RWPE2 (cell line): ENCODE results near the gene ALDH1A3.
A peak's percentile ranks its signal among the peaks of the same experiment; 100 is the strongest.
"Not testable (repeated sequence)": the region's sequence is repeated elsewhere in the genome, so short reads cannot be mapped to it uniquely, and the experiment has no call there.

Source experiments
- ATAC-seq: fragments of 200-7000 bp; cut with Tn5 transposase; 3 replicates; pipeline ENCODE4 v1.9.1; 2021; ENCODE audit warnings: low read depth
- DNase-seq: peaks from one replicate; pipeline ENCODE4 v3.0.0-alpha.2; 2020; ENCODE audit warnings: low spot score
- H3K27ac ChIP-seq: fragments of 450-650 bp; 2 replicates; pipeline ENCODE4 v1.5.1; 2017; ENCODE audit warnings: mild to moderate bottlenecking; ENCODE audit not compliant: poor library complexity, severe bottlenecking
- H3K27me3 ChIP-seq: fragments of 250-450 bp; sonication (Bioruptor Pico); 2 replicates; pipeline ENCODE4 v1.5.1; 2021; ENCODE audit warnings: mild to moderate bottlenecking, moderate library complexity; ENCODE audit not compliant: insufficient read depth, poor library complexity, severe bottlenecking
- H3K36me3 ChIP-seq: fragments of 250-450 bp; sonication (Bioruptor Pico); 2 replicates; pipeline ENCODE4 v1.5.1; 2020; ENCODE audit warnings: low read depth, mild to moderate bottlenecking, moderate library complexity
- H3K4me1 ChIP-seq: fragments of 250-450 bp; sonication (Bioruptor Pico); 2 replicates; pipeline ENCODE4 v1.5.1; 2021; ENCODE audit warnings: mild to moderate bottlenecking, moderate library complexity; ENCODE audit not compliant: insufficient read depth, poor library complexity, severe bottlenecking
- H3K4me3 ChIP-seq: fragments of 250-450 bp; sonication (Bioruptor Pico); 2 replicates; pipeline ENCODE4 v1.5.1; 2021; ENCODE audit warnings: mild to moderate bottlenecking, moderate library complexity; ENCODE audit not compliant: severe bottlenecking
- H3K9me3 ChIP-seq: fragments of 250-450 bp; sonication (Bioruptor Pico); 2 replicates; pipeline ENCODE4 v1.5.1; 2021; ENCODE audit warnings: mild to moderate bottlenecking, moderate library complexity; ENCODE audit not compliant: severe bottlenecking
- CTCF ChIP-seq: fragments of 450-650 bp; IDR thresholded peaks from one replicate; pipeline ENCODE4 v1.5.1; 2017; ENCODE audit warnings: mild to moderate bottlenecking, moderate library complexity; ENCODE audit not compliant: poor library complexity, severe bottlenecking

The ALDH1A3 gene

GRCh38 chr15:100844167-100844566 is 35.5 kb upstream of the ALDH1A3 start:
- no peak for TF ChIP-seq CTCF
- H3K27ac ChIP-seq: no peak overlapping the region
- ATAC-seq: no peak

GRCh38 chr15:100844778-100845177 is 34.9 kb upstream of the ALDH1A3 start:
- no peak overlapping the region for H3K4me3 ChIP-seq
- DNase-seq: no peak
- no peaks in the 10 kb centered on the region for H3K4me1 ChIP-seq
- H3K27ac ChIP-seq: no peak overlapping the region
- no peaks in the 10 kb centered on the region for H3K9me3 ChIP-seq
- H3K27me3 ChIP-seq: no peaks in the 10 kb centered on the region
- no peak for ATAC-seq
- H3K36me3 ChIP-seq: no peaks in the 10 kb centered on the region
- TF ChIP-seq CTCF: no peak

More at GRCh38 chr15:100844167-100844566, 35.5 kb upstream of the ALDH1A3 start:
- no peak for DNase-seq
- Histone ChIP-seq H3K4me1 (no peaks in the 10 kb centered on the region), H3K36me3 (no peaks in the 10 kb centered on the region), H3K4me3 (no peak overlapping the region), H3K9me3 (no peaks in the 10 kb centered on the region), H3K27me3 (no peaks in the 10 kb centered on the region)

GRCh38 chr15:100847194-100847593 is 32.4 kb upstream of the ALDH1A3 start:
- H3K4me3 ChIP-seq: no peak overlapping the region
- TF ChIP-seq CTCF: no peak
- no peak overlapping the region for H3K27ac ChIP-seq
- peaks cover 4% of the 10 kb centered on the region for H3K4me1 ChIP-seq
- ATAC-seq (no peak), DNase-seq (no peak)
- H3K9me3 ChIP-seq: no peaks in the 10 kb centered on the region
- H3K27me3 ChIP-seq: no peaks in the 10 kb centered on the region
- H3K36me3 ChIP-seq: no peaks in the 10 kb centered on the region

- Histone ChIP-seq H3K4me1 (peaks cover 4% of the 10 kb centered on the region), H3K27me3 (no peaks in the 10 kb centered on the region), H3K9me3 (no peaks in the 10 kb centered on the region), H3K27ac (no peak overlapping the region), H3K36me3 (no peaks in the 10 kb centered on the region), H3K4me3 (peak overlapping the region; percentile 55)
- peak; percentile 79 for DNase-seq
- peak; percentile 89 for ATAC-seq
- peak; percentile 87 for TF ChIP-seq CTCF
Measured at GRCh38 chr15:100849021-100849854, 30.4 kb upstream of the ALDH1A3 start.

- TF ChIP-seq CTCF: peak; percentile 50
- Histone ChIP-seq H3K27me3 (no peaks in the 10 kb centered on the region), H3K36me3 (no peaks in the 10 kb centered on the region), H3K9me3 (no peaks in the 10 kb centered on the region), H3K27ac (no peak overlapping the region), H3K4me3 (peak overlapping the region; percentile 55), H3K4me1 (peaks cover 4% of the 10 kb centered on the region)
- ATAC-seq (no peak), DNase-seq (no peak)
Measured at GRCh38 chr15:100849855-100850218, 29.8 kb upstream of the ALDH1A3 start.

GRCh38 chr15:100851428-100852015 is 28.1 kb upstream of the ALDH1A3 start:
- not testable (repeated sequence) for ATAC-seq, H3K27ac ChIP-seq, H3K9me3 ChIP-seq, H3K36me3 ChIP-seq, H3K27me3 ChIP-seq, DNase-seq, H3K4me3 ChIP-seq, H3K4me1 ChIP-seq
